Measurements from ENCODE around the gene PSMB4. TPM values are rescaled to one million over a fixed set of nuclear protein-coding genes. Genes with fewer than 3 reads are reported as not detected.
"Not testable (repeated sequence)": the region's sequence is repeated elsewhere in the genome, so short reads cannot be mapped to it uniquely, and the experiment has no call there.

Gene PSMB4
- polyA plus RNA-seq, 4 donors, result 230 to 434 (median 365) TPM

DNA sequence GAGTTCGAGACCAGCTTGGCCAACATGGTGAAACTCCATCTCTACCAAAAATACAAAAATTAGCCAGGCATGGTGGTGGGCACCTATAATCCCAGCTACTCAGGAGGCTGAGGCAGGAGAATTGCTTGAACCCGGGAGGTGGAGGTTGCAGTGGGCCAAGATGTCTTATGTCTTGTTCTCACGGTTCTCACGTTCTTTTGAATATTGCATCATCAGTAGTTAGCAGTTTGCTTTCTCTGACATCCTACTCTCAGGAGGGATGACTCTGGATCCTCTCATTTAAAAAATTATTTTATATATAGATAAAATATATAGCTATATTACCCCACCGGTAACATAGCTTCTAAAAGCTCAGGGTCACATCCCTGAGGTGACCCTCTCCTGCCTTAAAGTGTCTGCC, 3.1 kb upstream of the PSMB4 start:
- 76 to 84% (median 82%) methylated on average over 5 of the region's 5 CpGs for WGBS, 3 donors
- FAIRE-seq; H3K9me3 ChIP-seq (ENCODE audit: control insufficient read depth in 2 of 2, insufficient read depth in 1 of 2, low read depth in 1 of 2, low read length in 1 of 2); H3K4me3 ChIP-seq (ENCODE audit: low read depth in 1 of 3, low read length in 3 of 3); H3K27me3 ChIP-seq (ENCODE audit: control insufficient read depth in 3 of 3, insufficient read depth in 3 of 3, low read length in 3 of 3); H3K27ac ChIP-seq (ENCODE audit: low read depth in 1 of 3, low read length in 2 of 3); DNase-seq: not testable (repeated sequence)
- H3K4me1 ChIP-seq (ENCODE audit: control insufficient read depth in 3 of 3, insufficient read depth in 2 of 3, low read depth in 1 of 3, low read length in 2 of 3), result peaks cover 0 to 14% (median 8%) of the 10 kb centered on the region in 3 donors
- H3K36me3 ChIP-seq (ENCODE audit: control insufficient read depth in 3 of 3, insufficient read depth in 2 of 3, low read depth in 1 of 3, low read length in 3 of 3), result peaks cover 0 to 11% (median 3%) of the 10 kb centered on the region in 3 donors

DNA sequence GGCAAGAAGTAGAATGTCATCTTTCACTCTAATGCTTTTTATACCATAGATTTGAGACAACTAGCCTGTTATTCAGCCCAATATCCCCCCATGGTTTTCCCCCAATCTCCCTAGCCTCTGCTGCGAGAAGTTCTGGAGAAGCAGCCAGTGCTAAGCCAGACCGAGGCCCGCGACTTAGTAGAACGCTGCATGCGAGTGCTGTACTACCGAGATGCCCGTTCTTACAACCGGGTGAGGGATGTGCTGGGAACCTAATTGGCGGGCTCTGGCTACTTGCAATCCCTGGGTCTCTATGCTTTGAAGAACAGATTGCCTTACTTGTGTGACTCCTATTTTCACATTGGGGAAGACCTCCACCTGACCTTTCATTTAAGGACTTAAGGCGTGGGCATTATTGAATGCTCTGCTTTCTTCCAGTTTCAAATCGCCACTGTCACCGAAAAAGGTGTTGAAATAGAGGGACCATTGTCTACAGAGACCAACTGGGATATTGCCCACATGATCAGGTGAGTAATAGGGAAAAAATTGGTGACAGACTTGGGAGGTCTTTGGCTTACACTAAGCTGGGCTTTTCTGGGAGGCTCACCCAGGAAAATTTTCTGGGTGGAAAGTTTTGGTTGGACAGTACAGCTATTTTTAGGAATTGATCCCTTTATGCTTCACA, 1.9 kb downstream of the PSMB4 start:
- peaks cover 0 to 14% (median 14%) of the 10 kb centered on the region in 3 donors for H3K4me1 ChIP-seq (ENCODE audit: control insufficient read depth in 3 of 3, insufficient read depth in 2 of 3, low read depth in 1 of 3, low read length in 2 of 3)
- no peak for DNase-seq
- WGBS, 3 donors, result 90 to 92% (median 91%) methylated on average over 13 of the region's 13 CpGs
- H3K4me3 ChIP-seq (ENCODE audit: low read depth in 1 of 3, low read length in 3 of 3), result no peak overlapping the region
- no peaks in the 10 kb centered on the region for H3K27me3 ChIP-seq (ENCODE audit: control insufficient read depth in 3 of 3, insufficient read depth in 3 of 3, low read length in 3 of 3)
- H3K9me3 ChIP-seq (ENCODE audit: control insufficient read depth in 2 of 2, insufficient read depth in 1 of 2, low read depth in 1 of 2, low read length in 1 of 2), result no peaks in the 10 kb centered on the region
- peaks cover 13 to 39% (median 18%) of the 10 kb centered on the region in 3 donors for H3K36me3 ChIP-seq (ENCODE audit: control insufficient read depth in 3 of 3, insufficient read depth in 2 of 3, low read depth in 1 of 3, low read length in 3 of 3)
- no peak overlapping the region for H3K27ac ChIP-seq (ENCODE audit: low read depth in 1 of 3, low read length in 2 of 3)
- FAIRE-seq, result no peak

DNA sequence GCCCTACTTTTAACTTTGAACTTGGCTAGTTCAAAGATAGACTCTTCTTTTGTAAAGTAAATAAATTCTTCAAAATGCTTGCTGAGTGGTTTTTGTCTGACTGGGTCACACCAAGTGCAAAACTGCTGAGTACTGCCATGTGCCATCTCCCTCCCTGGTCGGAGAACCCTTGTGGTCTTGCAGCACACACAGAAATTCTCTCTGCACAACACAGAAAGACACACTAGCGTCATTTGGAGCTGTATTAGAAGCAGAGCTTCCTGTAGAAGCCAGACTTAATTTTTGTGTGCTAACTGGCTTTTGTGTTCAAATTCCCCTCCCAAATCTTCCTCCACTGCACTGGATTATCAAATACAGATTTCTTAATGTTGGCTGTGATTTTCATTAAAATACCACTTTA, 2.5 kb downstream of the PSMB4 start:
- Histone ChIP-seq H3K9me3 (ENCODE audit: control insufficient read depth in 2 of 2, insufficient read depth in 1 of 2, low read depth in 1 of 2, low read length in 1 of 2) (no peaks in the 10 kb centered on the region), H3K27ac (ENCODE audit: low read depth in 1 of 3, low read length in 2 of 3) (no peak overlapping the region), H3K36me3 (ENCODE audit: control insufficient read depth in 3 of 3, insufficient read depth in 2 of 3, low read depth in 1 of 3, low read length in 3 of 3) (peaks cover 17 to 42% (median 22%) of the 10 kb centered on the region in 3 donors), H3K27me3 (ENCODE audit: control insufficient read depth in 3 of 3, insufficient read depth in 3 of 3, low read length in 3 of 3) (no peaks in the 10 kb centered on the region), H3K4me3 (ENCODE audit: low read depth in 1 of 3, low read length in 3 of 3) (no peak overlapping the region), H3K4me1 (ENCODE audit: control insufficient read depth in 3 of 3, insufficient read depth in 2 of 3, low read depth in 1 of 3, low read length in 2 of 3) (peaks cover 0 to 14% (median 14%) of the 10 kb centered on the region in 3 donors)
- no peak for DNase-seq
- WGBS, 3 donors, result 74 to 89% (median 82%) methylated on average over 2 of the region's 2 CpGs
- no peak for FAIRE-seq

DNA sequence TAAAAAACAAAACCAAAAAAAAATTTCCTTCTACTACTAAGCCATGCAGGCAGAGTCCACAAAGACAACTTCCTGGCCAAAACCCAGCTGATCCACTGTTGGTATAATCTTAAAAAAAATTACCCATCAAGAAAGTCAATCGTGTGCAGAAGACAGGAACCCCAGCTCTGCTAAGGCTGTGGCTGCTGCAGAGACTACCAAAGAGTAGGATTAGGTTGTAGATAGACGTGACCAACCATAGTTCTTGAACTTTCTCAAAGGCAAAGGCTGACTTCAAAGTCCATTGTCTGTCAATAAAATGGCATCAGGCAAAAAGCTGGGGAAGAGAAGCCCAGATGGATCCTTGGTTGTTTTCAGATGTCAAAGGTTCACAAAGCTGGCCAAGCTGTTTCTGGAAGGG, 3.4 kb downstream of the PSMB4 start:
- H3K4me3 ChIP-seq (ENCODE audit: low read depth in 1 of 3, low read length in 3 of 3), result no peak overlapping the region
- DNase-seq (peak; percentile 30 to 49), FAIRE-seq (no peak)
- H3K36me3 ChIP-seq (ENCODE audit: control insufficient read depth in 3 of 3, insufficient read depth in 2 of 3, low read depth in 1 of 3, low read length in 3 of 3), result peaks cover 23 to 48% (median 24%) of the 10 kb centered on the region in 3 donors
- 33 to 56% (median 37%) methylated on average over 2 of the region's 2 CpGs for WGBS, 3 donors
- H3K27me3 ChIP-seq (ENCODE audit: control insufficient read depth in 3 of 3, insufficient read depth in 3 of 3, low read length in 3 of 3), result no peaks in the 10 kb centered on the region
- H3K4me1 ChIP-seq (ENCODE audit: control insufficient read depth in 3 of 3, insufficient read depth in 2 of 3, low read depth in 1 of 3, low read length in 2 of 3), result peaks cover 0 to 14% (median 14%) of the 10 kb centered on the region in 3 donors
- H3K27ac ChIP-seq (ENCODE audit: low read depth in 1 of 3, low read length in 2 of 3), result no peak overlapping the region
- no peaks in the 10 kb centered on the region for H3K9me3 ChIP-seq (ENCODE audit: control insufficient read depth in 2 of 2, insufficient read depth in 1 of 2, low read depth in 1 of 2, low read length in 1 of 2)

- FAIRE-seq (no peak), DNase-seq (no peak)
- no peaks in the 10 kb centered on the region for H3K9me3 ChIP-seq (ENCODE audit: control insufficient read depth in 2 of 2, insufficient read depth in 1 of 2, low read depth in 1 of 2, low read length in 1 of 2)
- H3K4me1 ChIP-seq (ENCODE audit: control insufficient read depth in 3 of 3, insufficient read depth in 2 of 3, low read depth in 1 of 3, low read length in 2 of 3), result peaks cover 0 to 14% (median 14%) of the 10 kb centered on the region in 3 donors
- H3K27me3 ChIP-seq (ENCODE audit: control insufficient read depth in 3 of 3, insufficient read depth in 3 of 3, low read length in 3 of 3), result no peaks in the 10 kb centered on the region
- WGBS, 3 donors, result 85 to 94% (median 93%) methylated on average over 3 of the region's 3 CpGs
- no peak overlapping the region for H3K27ac ChIP-seq (ENCODE audit: low read depth in 1 of 3, low read length in 2 of 3)
- no peak overlapping the region for H3K4me3 ChIP-seq (ENCODE audit: low read depth in 1 of 3, low read length in 3 of 3)
- H3K36me3 ChIP-seq (ENCODE audit: control insufficient read depth in 3 of 3, insufficient read depth in 2 of 3, low read depth in 1 of 3, low read length in 3 of 3), result peaks cover 23 to 55% (median 29%) of the 10 kb centered on the region in 3 donors
Observed at GRCh38 chr1:151403612-151404011, 4.2 kb downstream of the PSMB4 start.

DNA sequence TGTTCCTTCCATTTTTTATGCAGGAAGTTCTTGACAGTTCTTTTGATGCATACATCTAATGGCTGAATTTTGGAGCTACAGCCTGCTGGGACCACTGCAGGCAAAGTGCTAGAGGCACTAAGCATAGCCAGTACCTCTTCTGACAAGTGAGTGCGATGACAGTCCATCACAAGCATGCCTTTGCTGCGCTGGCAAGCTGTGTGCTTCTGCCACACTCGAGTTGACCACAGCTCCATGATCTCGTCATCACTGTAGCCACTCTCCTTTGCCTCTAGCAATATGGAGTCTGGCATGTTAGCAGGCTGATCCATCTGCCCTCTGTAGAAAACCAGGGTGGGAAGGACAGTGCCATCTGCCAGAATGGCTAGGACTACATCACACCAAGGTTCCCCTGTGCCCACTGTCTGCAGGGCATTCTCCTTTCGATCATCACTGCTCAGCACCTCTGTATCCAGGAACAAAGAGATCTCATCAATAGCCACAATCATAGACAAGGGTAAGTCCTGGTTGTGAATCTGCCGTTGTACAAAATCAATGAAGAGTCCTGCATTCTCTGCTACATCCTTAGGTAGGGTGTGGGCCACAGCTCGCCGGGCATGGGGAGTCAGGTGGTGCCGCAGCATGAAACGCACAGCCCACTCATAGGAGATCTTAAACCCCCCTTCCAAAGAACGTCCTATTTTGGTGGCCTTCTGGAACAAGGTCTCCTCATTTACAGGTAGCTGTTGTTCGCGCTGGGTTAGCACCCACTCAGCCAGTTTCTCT, 6.0 kb downstream of the PSMB4 start:
- DNase-seq (no peak), FAIRE-seq (no peak)
- 87 to 90% (median 90%) methylated on average over 13 of the region's 13 CpGs for WGBS, 3 donors
- H3K4me3 ChIP-seq (ENCODE audit: low read depth in 1 of 3, low read length in 3 of 3), result no peak overlapping the region
- no peak overlapping the region for H3K27ac ChIP-seq (ENCODE audit: low read depth in 1 of 3, low read length in 2 of 3)
- no peaks in the 10 kb centered on the region for H3K9me3 ChIP-seq (ENCODE audit: control insufficient read depth in 2 of 2, insufficient read depth in 1 of 2, low read depth in 1 of 2, low read length in 1 of 2)
- peaks cover 0 to 10% (median 9%) of the 10 kb centered on the region in 3 donors for H3K4me1 ChIP-seq (ENCODE audit: control insufficient read depth in 3 of 3, insufficient read depth in 2 of 3, low read depth in 1 of 3, low read length in 2 of 3)
- no peaks in the 10 kb centered on the region for H3K27me3 ChIP-seq (ENCODE audit: control insufficient read depth in 3 of 3, insufficient read depth in 3 of 3, low read length in 3 of 3)
- H3K36me3 ChIP-seq (ENCODE audit: control insufficient read depth in 3 of 3, insufficient read depth in 2 of 3, low read depth in 1 of 3, low read length in 3 of 3), result peaks cover 26 to 57% (median 40%) of the 10 kb centered on the region in 3 donors

DNA sequence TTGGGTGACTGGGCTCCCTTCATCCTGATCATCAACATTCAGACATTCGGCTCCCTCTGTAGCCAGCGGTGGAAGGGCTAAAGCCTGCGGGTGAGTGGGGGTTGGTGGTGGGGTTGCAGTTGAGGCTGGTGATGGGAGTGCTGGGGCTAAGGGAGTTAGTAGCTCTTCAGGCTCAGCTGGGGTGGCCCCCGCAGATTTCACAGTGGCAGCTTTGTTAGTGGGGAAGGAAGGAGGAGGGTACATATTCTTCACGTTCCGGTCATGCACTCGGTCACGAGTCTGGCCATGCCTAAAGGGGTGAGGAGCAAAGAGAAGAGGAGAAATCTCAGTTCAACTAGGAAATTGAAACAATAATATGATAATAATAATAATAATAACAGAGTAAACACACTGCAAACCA, 6.8 kb downstream of the PSMB4 start:
- Histone ChIP-seq H3K27ac (ENCODE audit: low read depth in 1 of 3, low read length in 2 of 3) (no peak overlapping the region), H3K36me3 (ENCODE audit: control insufficient read depth in 3 of 3, insufficient read depth in 2 of 3, low read depth in 1 of 3, low read length in 3 of 3) (peaks cover 27 to 51% (median 49%) of the 10 kb centered on the region in 3 donors), H3K4me1 (ENCODE audit: control insufficient read depth in 3 of 3, insufficient read depth in 2 of 3, low read depth in 1 of 3, low read length in 2 of 3) (peaks cover 0 to 5% (median under 1%) of the 10 kb centered on the region in 3 donors), H3K27me3 (ENCODE audit: control insufficient read depth in 3 of 3, insufficient read depth in 3 of 3, low read length in 3 of 3) (no peaks in the 10 kb centered on the region), H3K4me3 (ENCODE audit: low read depth in 1 of 3, low read length in 3 of 3) (no peak overlapping the region), H3K9me3 (ENCODE audit: control insufficient read depth in 2 of 2, insufficient read depth in 1 of 2, low read depth in 1 of 2, low read length in 1 of 2) (no peaks in the 10 kb centered on the region)
- WGBS, 3 donors, result 87 to 98% (median 89%) methylated on average over 8 of the region's 8 CpGs
- FAIRE-seq, result no peak
- no peak for DNase-seq

DNA sequence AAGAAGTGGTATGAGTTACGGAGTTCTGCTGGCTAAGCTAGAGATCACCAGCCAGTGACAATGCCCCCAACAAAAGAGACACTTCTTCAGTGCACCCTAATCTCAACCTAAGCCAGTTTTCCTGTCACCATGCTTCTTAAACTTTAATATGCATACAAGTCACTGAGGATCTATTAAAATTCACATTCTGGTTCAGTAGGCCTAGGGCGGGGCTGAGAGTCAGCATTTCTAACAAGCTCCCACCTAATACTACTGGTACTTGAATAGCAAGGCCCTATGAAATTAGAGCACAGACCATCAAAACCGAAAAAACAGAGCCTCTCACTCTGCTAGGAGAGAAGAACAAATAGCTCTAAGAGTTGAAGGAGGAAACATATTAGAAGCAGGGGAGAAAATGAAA, 7.9 kb downstream of the PSMB4 start:
- DNase-seq, result no peak
- 94 to 95% (median 94%) methylated on average over 3 of the region's 3 CpGs for WGBS, 3 donors
- Histone ChIP-seq H3K27ac (ENCODE audit: low read depth in 1 of 3, low read length in 2 of 3) (no peak overlapping the region), H3K9me3 (ENCODE audit: control insufficient read depth in 2 of 2, insufficient read depth in 1 of 2, low read depth in 1 of 2, low read length in 1 of 2) (no peaks in the 10 kb centered on the region), H3K27me3 (ENCODE audit: control insufficient read depth in 3 of 3, insufficient read depth in 3 of 3, low read length in 3 of 3) (no peaks in the 10 kb centered on the region), H3K4me3 (ENCODE audit: low read depth in 1 of 3, low read length in 3 of 3) (no peak overlapping the region), H3K4me1 (ENCODE audit: control insufficient read depth in 3 of 3, insufficient read depth in 2 of 3, low read depth in 1 of 3, low read length in 2 of 3) (peaks cover 0 to 5% (median 0%) of the 10 kb centered on the region in 3 donors), H3K36me3 (ENCODE audit: control insufficient read depth in 3 of 3, insufficient read depth in 2 of 3, low read depth in 1 of 3, low read length in 3 of 3) (peaks cover 23 to 47% (median 46%) of the 10 kb centered on the region in 3 donors)
- no peak for FAIRE-seq
